Lower leg skin (tissue), 4 donors: ENCODE results near the gene LIN7A. TPM values are rescaled to one million over a fixed set of nuclear protein-coding genes. Genes with fewer than 3 reads are reported as not detected.

Experiments
- DNase-seq, 2 donors: peaks; one replicate each; pipeline ENCODE4 v3.0.0-alpha.2; 2019; ENCODE audit warnings: low spot score in 2 of 2
- H3K4me3 ChIP-seq: fragments of 200-600 bp; sonication (generic); 2 replicates; pipeline ENCODE4 v1.5.1; 2017; ENCODE audit warnings: mild to moderate bottlenecking, low read depth; ENCODE audit not compliant: poor library complexity, severe bottlenecking
- CTCF ChIP-seq, 3 donors: fragments of 450-650 bp; IDR thresholded peaks; one replicate each; pipeline ENCODE4 v1.5.1; 2016; ENCODE audit warnings: antibody characterized with exemption in 3 of 3, mild to moderate bottlenecking in 3 of 3, moderate library complexity in 2 of 3
- POLR2A ChIP-seq, 2 donors: fragments of 450-650 bp; IDR thresholded peaks; one replicate each; pipeline ENCODE4 v1.6.1; 2016 to 2017; ENCODE audit warnings: antibody characterized with exemption in 2 of 2, mild to moderate bottlenecking in 1 of 2, moderate library complexity in 1 of 2
- WGBS, 2 donors: methylation state at CpG; one replicate each; pipeline ENCODE4 v1.1.5; 2018; 5-methylcytosine and 5-hydroxymethylcytosine counted together
- intact Hi-C: fragments of 100-400 bp; cut with DNase I; formaldehyde crosslinking; loops from one replicate; pipeline ENCODE4 v1.15.0; 2023; ENCODE audit warnings: low total_unique reads
- total RNA-seq, 4 donors: library from RNA; depleted of rRNA; stranded (reverse); fragments of >200 nt; gene quantifications; one replicate each; pipeline ENCODE4 v1.1.0, GENCODE V29; 2016

LIN7A gene
- total RNA-seq, 4 donors from 2014 or later: 0.34 to 3.8 (median 0.64) TPM

GRCh38 chr12:80920006-80920405 lies 17.7 kb downstream of the LIN7A start:
- DNase-seq: no peak
- intact Hi-C loops: no loop called here
- 94 to 98% methylated on average over 4 of the region's 4 CpGs for WGBS, 2 donors
- no peak overlapping the region for H3K4me3 ChIP-seq
- TF ChIP-seq CTCF (IDR thresholded peaks at IDR 0.05) (no peak), POLR2A (IDR thresholded peaks at IDR 0.05) (no peak)

GRCh38 chr12:80917651-80918050 lies 20.1 kb downstream of the LIN7A start:
- TF ChIP-seq CTCF (IDR thresholded peaks at IDR 0.05) (no peak), POLR2A (IDR thresholded peaks at IDR 0.05) (no peak)
- H3K4me3 ChIP-seq: no peak overlapping the region
- DNase-seq: no peak
- intact Hi-C loops: no loop called here
- 83 to 87% methylated on average over 3 of the region's 3 CpGs for WGBS, 2 donors

GRCh38 chr12:80912901-80913770 lies 24.6 kb downstream of the LIN7A start:
- 54 to 56% methylated on average over 13 of the region's 13 CpGs for WGBS, 2 donors
- intact Hi-C loops: no loop called here
- H3K4me3 ChIP-seq: no peak overlapping the region
- TF ChIP-seq CTCF (IDR thresholded peaks at IDR 0.05) (no peak), POLR2A (IDR thresholded peaks at IDR 0.05) (no peak)
- no peak for DNase-seq

- no peak overlapping the region for H3K4me3 ChIP-seq
- intact Hi-C loops: no loop called here
- TF ChIP-seq CTCF (IDR thresholded peaks at IDR 0.05) (no peak), POLR2A (IDR thresholded peaks at IDR 0.05) (no peak)
- no peak for DNase-seq
- WGBS, 2 donors: 89% methylated on average over 6 of the region's 6 CpGs
Measured at GRCh38 chr12:80909370-80909769, 28.4 kb downstream of the LIN7A start.

GRCh38 chr12:80902711-80903110 lies 35.0 kb downstream of the LIN7A start:
- intact Hi-C loops: no loop called here

More at GRCh38 chr12:80902711-80903110, 35.0 kb downstream of the LIN7A start:
- TF ChIP-seq CTCF (IDR thresholded peaks at IDR 0.05) (no peak), POLR2A (IDR thresholded peaks at IDR 0.05) (no peak)
- H3K4me3 ChIP-seq: no peak overlapping the region
- no peak for DNase-seq
